Cardiac muscle cell (in vitro differentiated cells and primary cell): ENCODE data around the gene MEFV. TPM values are rescaled to one million over a fixed set of nuclear protein-coding genes. Genes with fewer than 3 reads are reported as not detected.

ENCODE experiments used
- DNase-seq, 2 donors: peaks; one replicate each; pipeline versions ENCODE4 v3.0.0 to v3.0.0-alpha.2; 2010 to 2017; ENCODE audit warnings: low read depth in 1 of 2, low spot score in 1 of 2
- H3K27ac ChIP-seq: fragments of 200-600 bp; sonication (generic); 2 replicates; pipeline ENCODE4 v1.5.1; 2016
- H3K27me3 ChIP-seq: fragments of 200-600 bp; sonication (generic); 2 replicates; pipeline ENCODE4 v1.6.0; 2016; ENCODE audit warnings: control low read depth
- H3K36me3 ChIP-seq: fragments of 200-600 bp; sonication (generic); 2 replicates; pipeline ENCODE4 v1.5.1; 2016; ENCODE audit warnings: control low read depth
- H3K4me1 ChIP-seq: fragments of 200-600 bp; sonication (generic); 2 replicates; pipeline ENCODE4 v1.8.1; 2017; ENCODE audit warnings: low read depth, mild to moderate bottlenecking, mixed run types
- H3K4me3 ChIP-seq: fragments of 200-600 bp; sonication (generic); 2 replicates; pipeline ENCODE4 v1.5.1; 2016; ENCODE audit warnings: mild to moderate bottlenecking
- H3K9me3 ChIP-seq: fragments of 200-600 bp; sonication (generic); 2 replicates; pipeline ENCODE4 v1.5.1; 2017; ENCODE audit warnings: low read depth, mild to moderate bottlenecking, control low read depth
- polyA plus RNA-seq: library from polyadenylated mRNA; unstranded; fragments of >200 nt; fragmentation: Nextera tagmentation; extraction: Ambion mirVana; gene quantifications from 2 replicates; pipeline ENCODE4 v1.2.1, GENCODE V29; 2016
- total RNA-seq: library from RNA; depleted of rRNA; stranded (reverse); fragments of >200 nt; gene quantifications from 2 replicates; pipeline ENCODE4 v1.2.3, GENCODE V29; 2016
- TF ChIP-seq, protein P1 (sequence below): IDR thresholded peaks from 2 replicates; pipeline ENCODE4 v1.5.1; 2012; ENCODE audit warnings: low read depth, mild to moderate bottlenecking, low read length

The MEFV gene
- total and polyA plus RNA-seq, 2 experiments from 2014 or later, result not detected

DNA sequence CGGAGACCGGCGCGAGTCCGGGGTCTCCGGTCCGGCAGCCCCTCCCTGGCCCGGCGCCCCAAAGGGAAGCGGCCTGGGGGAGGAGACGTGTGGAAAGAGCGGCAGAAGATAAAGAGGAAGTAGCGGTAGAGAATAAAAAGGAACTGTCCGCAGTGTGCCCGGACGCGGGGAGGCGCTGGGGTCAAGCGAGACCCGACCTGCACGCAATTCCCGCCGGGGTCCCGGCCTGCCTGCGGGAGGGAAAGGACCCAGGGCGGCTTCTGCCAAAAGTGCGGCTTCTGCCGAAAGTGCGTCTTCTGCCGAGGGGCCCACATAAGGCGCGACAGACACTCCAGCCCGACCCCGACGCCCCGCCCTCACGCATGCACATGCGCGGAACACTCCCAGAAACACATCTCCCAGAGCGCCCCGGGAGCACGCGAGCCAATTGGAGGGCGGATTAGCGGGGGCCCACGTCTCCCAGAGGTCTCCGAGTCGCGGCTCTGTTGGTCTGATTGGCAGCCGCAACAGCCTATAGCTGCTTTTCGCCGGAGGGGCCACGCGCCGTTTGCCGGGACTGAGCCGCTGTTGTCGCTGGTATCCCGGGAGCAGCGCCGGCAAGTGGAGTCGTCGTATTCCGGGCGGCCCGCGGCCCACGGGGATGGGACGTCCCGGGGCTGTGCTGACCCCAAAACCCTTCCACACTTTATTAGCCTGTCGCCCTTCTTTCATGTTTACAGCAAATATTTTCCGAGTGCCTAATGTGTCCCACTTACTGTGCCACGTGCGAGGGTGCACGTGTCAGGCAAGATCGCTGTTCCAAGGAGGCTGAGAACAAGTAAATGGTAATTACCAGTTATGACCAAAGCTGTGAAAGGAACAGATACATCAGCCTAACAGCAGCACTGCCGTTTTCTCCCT, 8.0 kb upstream of the MEFV start:
- Histone ChIP-seq H3K9me3 (no peaks in the 10 kb centered on the region), H3K4me3 (peak overlapping the region; percentile 46), H3K27me3 (no peaks in the 10 kb centered on the region), H3K27ac (peak overlapping the region; percentile 74), H3K4me1 (no peaks in the 10 kb centered on the region), H3K36me3 (no peaks in the 10 kb centered on the region)
- TF ChIP-seq, protein P1, sequence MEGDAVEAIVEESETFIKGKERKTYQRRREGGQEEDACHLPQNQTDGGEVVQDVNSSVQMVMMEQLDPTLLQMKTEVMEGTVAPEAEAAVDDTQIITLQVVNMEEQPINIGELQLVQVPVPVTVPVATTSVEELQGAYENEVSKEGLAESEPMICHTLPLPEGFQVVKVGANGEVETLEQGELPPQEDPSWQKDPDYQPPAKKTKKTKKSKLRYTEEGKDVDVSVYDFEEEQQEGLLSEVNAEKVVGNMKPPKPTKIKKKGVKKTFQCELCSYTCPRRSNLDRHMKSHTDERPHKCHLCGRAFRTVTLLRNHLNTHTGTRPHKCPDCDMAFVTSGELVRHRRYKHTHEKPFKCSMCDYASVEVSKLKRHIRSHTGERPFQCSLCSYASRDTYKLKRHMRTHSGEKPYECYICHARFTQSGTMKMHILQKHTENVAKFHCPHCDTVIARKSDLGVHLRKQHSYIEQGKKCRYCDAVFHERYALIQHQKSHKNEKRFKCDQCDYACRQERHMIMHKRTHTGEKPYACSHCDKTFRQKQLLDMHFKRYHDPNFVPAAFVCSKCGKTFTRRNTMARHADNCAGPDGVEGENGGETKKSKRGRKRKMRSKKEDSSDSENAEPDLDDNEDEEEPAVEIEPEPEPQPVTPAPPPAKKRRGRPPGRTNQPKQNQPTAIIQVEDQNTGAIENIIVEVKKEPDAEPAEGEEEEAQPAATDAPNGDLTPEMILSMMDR, result peak; percentile 26
- peak; percentile 97 to 99 for DNase-seq

DNA sequence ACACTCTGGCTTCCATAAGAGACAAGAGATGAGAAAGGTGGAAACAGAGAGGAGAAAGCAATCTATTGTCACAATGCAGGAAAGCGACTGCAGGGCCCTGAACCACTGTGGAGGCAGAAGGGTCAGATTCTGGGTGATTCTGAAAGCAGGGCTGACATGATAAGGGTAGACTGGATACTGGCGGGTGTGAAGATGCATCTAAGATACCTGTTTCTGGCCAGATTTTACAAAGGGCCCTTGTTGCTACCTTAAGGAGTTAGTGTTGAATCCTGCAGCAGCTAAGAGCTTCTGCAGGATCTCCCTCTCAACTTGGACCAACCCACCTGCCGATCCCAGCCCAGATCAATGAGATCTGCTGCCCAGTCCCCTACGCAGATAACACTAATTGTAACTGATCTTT, 6.1 kb upstream of the MEFV start:
- no peaks in the 10 kb centered on the region for H3K4me1 ChIP-seq
- H3K36me3 ChIP-seq, result no peaks in the 10 kb centered on the region
- TF ChIP-seq, protein P1, result no peak
- H3K4me3 ChIP-seq, result no peak overlapping the region
- no peak for DNase-seq
- no peaks in the 10 kb centered on the region for H3K27me3 ChIP-seq
- no peaks in the 10 kb centered on the region for H3K9me3 ChIP-seq
- no peak overlapping the region for H3K27ac ChIP-seq

DNA sequence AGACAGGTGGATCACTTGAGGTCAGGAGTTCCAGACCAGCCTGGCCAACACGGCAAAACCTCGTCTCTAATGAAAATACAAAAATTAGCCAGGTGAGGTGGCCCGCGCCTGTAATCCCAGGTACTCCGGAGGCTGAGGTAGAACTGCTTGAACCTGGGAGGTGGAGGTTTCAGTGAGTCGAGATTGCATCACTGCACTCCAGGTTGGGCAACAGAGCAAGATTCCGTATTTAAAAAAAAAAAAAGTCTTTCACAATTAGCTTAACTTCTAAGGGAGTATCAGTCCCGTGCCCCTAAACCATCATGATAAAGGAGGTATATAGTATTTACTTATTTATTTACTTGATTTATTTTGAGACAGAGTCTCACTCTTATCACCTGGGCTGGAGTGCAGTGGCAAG, 3.4 kb upstream of the MEFV start:
- no peak for DNase-seq
- Histone ChIP-seq H3K27me3 (no peaks in the 10 kb centered on the region), H3K4me3 (no peak overlapping the region), H3K4me1 (no peaks in the 10 kb centered on the region), H3K27ac (no peak overlapping the region), H3K36me3 (no peaks in the 10 kb centered on the region), H3K9me3 (no peaks in the 10 kb centered on the region)
- TF ChIP-seq, protein P1, result no peak

DNA sequence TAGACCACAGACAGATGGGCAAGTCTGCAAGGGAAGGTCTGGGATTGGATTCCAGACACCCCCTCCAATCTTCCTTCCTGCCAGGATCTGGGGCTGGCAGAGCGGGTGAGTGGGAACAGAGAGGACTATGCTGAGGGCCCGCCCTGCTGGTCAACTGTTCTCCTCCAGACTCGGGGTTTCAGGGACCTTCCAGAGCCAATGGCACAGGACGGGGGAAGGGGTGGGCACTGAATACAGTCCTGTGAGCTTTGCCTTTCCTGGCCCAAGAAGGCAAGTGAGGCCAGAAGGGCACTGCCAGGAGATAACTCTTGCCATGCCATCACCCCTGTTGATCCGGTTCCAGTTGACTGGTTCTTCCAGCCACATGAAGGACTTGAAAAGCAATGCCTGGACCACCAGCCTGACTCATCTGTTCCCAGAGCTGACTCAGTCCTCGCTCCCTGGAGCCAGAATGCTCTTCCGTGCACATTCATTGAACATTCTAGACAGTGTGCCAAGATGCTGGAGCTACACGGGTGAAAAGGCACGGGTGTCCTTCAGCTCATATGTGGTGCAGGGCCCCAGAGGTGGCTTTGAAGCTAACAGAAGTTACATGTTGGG, 533 bp upstream of the MEFV start:
- Histone ChIP-seq H3K27me3 (no peaks in the 10 kb centered on the region), H3K4me1 (no peaks in the 10 kb centered on the region), H3K36me3 (no peaks in the 10 kb centered on the region), H3K9me3 (no peaks in the 10 kb centered on the region), H3K27ac (no peak overlapping the region), H3K4me3 (no peak overlapping the region)
- peak in 1 of 2 donors; percentile 49 for DNase-seq
- TF ChIP-seq, protein P1, result no peak

DNA sequence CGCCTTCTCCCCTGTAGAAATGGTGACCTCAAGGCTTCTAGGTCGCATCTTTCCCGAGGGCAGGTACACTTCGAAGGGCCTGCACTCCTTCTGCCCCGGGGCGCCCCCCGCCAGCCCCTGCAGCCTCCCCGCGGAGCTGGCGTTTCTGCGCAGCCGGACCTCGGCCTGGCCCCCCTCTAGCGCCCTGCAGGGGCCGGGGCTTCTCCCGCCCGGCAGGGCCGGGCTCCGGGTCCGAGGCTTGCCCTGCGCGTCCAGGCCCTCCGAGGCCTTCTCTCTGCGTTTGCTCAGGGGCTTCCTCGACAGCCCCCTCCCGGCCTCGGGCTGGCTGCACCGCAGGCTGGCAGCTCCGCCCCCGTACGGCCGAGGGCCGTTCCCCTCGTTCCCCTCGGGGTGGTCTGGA, 2.1 kb downstream of the MEFV start:
- Histone ChIP-seq H3K9me3 (no peaks in the 10 kb centered on the region), H3K36me3 (no peaks in the 10 kb centered on the region), H3K4me3 (no peak overlapping the region), H3K4me1 (no peaks in the 10 kb centered on the region), H3K27ac (no peak overlapping the region), H3K27me3 (no peaks in the 10 kb centered on the region)
- TF ChIP-seq, protein P1, result no peak
- no peak for DNase-seq
